Measurements from ENCODE around the gene IGLL5.

The IGLL5 gene

GRCh38 chr22:22843848-22844247 is 43.8 kb upstream of the IGLL5 start:
- H3K4me3 ChIP-seq (ENCODE audit: low read depth, low read length): no peak overlapping the region
- no peak for DNase-seq (ENCODE audit: low read depth)
- no peak for TF ChIP-seq CTCF (IDR thresholded peaks at IDR 0.05; ENCODE audit: low read depth, low read length, missing control alignments)
- in situ Hi-C loops (cut with HindIII; ENCODE audit: low sequenced_read_pairs): no loop called here

- no peak for DNase-seq (ENCODE audit: low read depth)
- no peak overlapping the region for H3K4me3 ChIP-seq (ENCODE audit: low read depth, low read length)
- no peak for TF ChIP-seq CTCF (IDR thresholded peaks at IDR 0.05; ENCODE audit: low read depth, low read length, missing control alignments)
- in situ Hi-C loops (cut with HindIII; ENCODE audit: low sequenced_read_pairs): no loop called here
Observed at GRCh38 chr22:22847241-22847640, 40.4 kb upstream of the IGLL5 start.

- peak; percentile 15 for DNase-seq (ENCODE audit: low read depth)
- H3K4me3 ChIP-seq (ENCODE audit: low read depth, low read length): no peak overlapping the region
- TF ChIP-seq CTCF (IDR thresholded peaks at IDR 0.05; ENCODE audit: low read depth, low read length, missing control alignments): peak; percentile 94
- in situ Hi-C loops (cut with HindIII; ENCODE audit: low sequenced_read_pairs): no loop called here
Observed at GRCh38 chr22:22848364-22848866, 39.2 kb upstream of the IGLL5 start.

- no peak for DNase-seq (ENCODE audit: low read depth)
- H3K4me3 ChIP-seq (ENCODE audit: low read depth, low read length): no peak overlapping the region
- in situ Hi-C loops (cut with HindIII; ENCODE audit: low sequenced_read_pairs): no loop called here
- no peak for TF ChIP-seq CTCF (IDR thresholded peaks at IDR 0.05; ENCODE audit: low read depth, low read length, missing control alignments)
Observed at GRCh38 chr22:22849640-22850610, 37.7 kb upstream of the IGLL5 start.

- no peak for TF ChIP-seq CTCF (IDR thresholded peaks at IDR 0.05; ENCODE audit: low read depth, low read length, missing control alignments)
- in situ Hi-C loops (cut with HindIII; ENCODE audit: low sequenced_read_pairs): no loop called here
- DNase-seq (ENCODE audit: low read depth): no peak
- H3K4me3 ChIP-seq (ENCODE audit: low read depth, low read length): no peak overlapping the region
Observed at GRCh38 chr22:22851969-22852368, 35.6 kb upstream of the IGLL5 start.

GRCh38 chr22:22853713-22854112 is 33.9 kb upstream of the IGLL5 start:
- no peak for DNase-seq (ENCODE audit: low read depth)
- no peak for TF ChIP-seq CTCF (IDR thresholded peaks at IDR 0.05; ENCODE audit: low read depth, low read length, missing control alignments)
- H3K4me3 ChIP-seq (ENCODE audit: low read depth, low read length): no peak overlapping the region
- in situ Hi-C loops (cut with HindIII; ENCODE audit: low sequenced_read_pairs): no loop called here
